Dedifferentiated amniotic fluid mesenchymal stem cell (primary cell): ENCODE measurements around the gene SHROOM3.
A peak's percentile ranks its signal among the peaks of the same experiment; 100 is the strongest.

Experiments used
- DNase-seq: peaks from one replicate; pipeline ENCODE4 v3.0.0-alpha.2; 2016; ENCODE audit errors: extremely low spot score

The SHROOM3 gene

GRCh38 chr4:76540486-76540885, 105.5 kb downstream of the SHROOM3 start:
- DNase-seq: no peak

GRCh38 chr4:76543378-76543777, 108.3 kb downstream of the SHROOM3 start:
- no peak for DNase-seq

GRCh38 chr4:76544725-76545124, 109.7 kb downstream of the SHROOM3 start:
- no peak for DNase-seq

- DNase-seq: no peak
Observed at GRCh38 chr4:76545226-76545884, 110.3 kb downstream of the SHROOM3 start.

GRCh38 chr4:76546327-76546726, 111.3 kb downstream of the SHROOM3 start:
- no peak for DNase-seq

GRCh38 chr4:76546759-76547742, 112.0 kb downstream of the SHROOM3 start:
- peak; percentile 63 for DNase-seq

- DNase-seq: no peak
Observed at GRCh38 chr4:76548704-76549103, 113.7 kb downstream of the SHROOM3 start.

- DNase-seq: no peak
Observed at GRCh38 chr4:76549765-76550164, 114.7 kb downstream of the SHROOM3 start.

- no peak for DNase-seq
Observed at GRCh38 chr4:76550966-76551780, 116.1 kb downstream of the SHROOM3 start.

- DNase-seq: no peak
Observed at GRCh38 chr4:76554630-76555029, 119.6 kb downstream of the SHROOM3 start.

- no peak for DNase-seq
Observed at GRCh38 chr4:76556452-76556851, 121.4 kb downstream of the SHROOM3 start.

- DNase-seq: no peak
Observed at GRCh38 chr4:76558396-76559235, 123.6 kb downstream of the SHROOM3 start.

GRCh38 chr4:76559236-76560071, 124.4 kb downstream of the SHROOM3 start:
- DNase-seq: no peak

GRCh38 chr4:76562161-76562560, 127.1 kb downstream of the SHROOM3 start:
- DNase-seq: peak; percentile 77

- DNase-seq: no peak
Observed at GRCh38 chr4:76562836-76563453, 127.9 kb downstream of the SHROOM3 start.

GRCh38 chr4:76563454-76564122, 128.6 kb downstream of the SHROOM3 start:
- no peak for DNase-seq

- no peak for DNase-seq
Observed at GRCh38 chr4:76564123-76564915, 129.3 kb downstream of the SHROOM3 start.

GRCh38 chr4:76568262-76568661, 133.2 kb downstream of the SHROOM3 start:
- no peak for DNase-seq
